Activated CD4-positive, alpha-beta memory T cell treated with anti-CD3 and anti-CD28 coated beads for 36 hours (primary cell): ENCODE data around the gene FAM240B. TPM values are rescaled to one million over a fixed set of nuclear protein-coding genes. Genes with fewer than 3 reads are reported as not detected.

Experiments
- CTCF ChIA-PET: fragments of 350-600 bp; sonication (Branson Sonifier 250); formaldehyde crosslinking; loops from one replicate; lab custom pipeline; 2021; ENCODE audit warnings: antibody characterized with exemption, inconsistent platforms; lab: Charles Lee
- POLR2A ChIA-PET: fragments of 350-600 bp; sonication (Branson Sonifier 250); formaldehyde crosslinking; loops from one replicate; lab custom pipeline; 2021; ENCODE audit warnings: antibody characterized with exemption; lab: Charles Lee
- DNase-seq: peaks from one replicate; pipeline ENCODE4 v3.0.0-alpha.2; 2020
- H3K27ac Mint-ChIP-seq: one replicate; pipeline ENCODE4 v1.8.0; 2021; ENCODE audit warnings: mixed read lengths
- H3K27me3 Mint-ChIP-seq: one replicate; pipeline ENCODE4 v1.8.0; 2021; ENCODE audit warnings: mixed read lengths
- H3K36me3 Mint-ChIP-seq: one replicate; pipeline ENCODE4 v1.8.0; 2021; ENCODE audit warnings: mixed read lengths
- H3K4me1 Mint-ChIP-seq: one replicate; pipeline ENCODE4 v1.8.0; 2021; ENCODE audit warnings: low read depth, mixed read lengths
- H3K4me3 Mint-ChIP-seq: one replicate; pipeline ENCODE4 v1.8.0; 2021; ENCODE audit warnings: mild to moderate bottlenecking, mixed read lengths
- H3K9me3 Mint-ChIP-seq: one replicate; pipeline ENCODE4 v1.8.0; 2021; ENCODE audit warnings: mixed read lengths
- intact Hi-C: fragments of 100-400 bp; cut with micrococcal nuclease; formaldehyde crosslinking; loops from one replicate; pipeline ENCODE4 v1.15.1; 2023
- total RNA-seq, 2 experiments: library from RNA; stranded (reverse); gene quantifications; one replicate each; pipeline ENCODE4 v1.2.3, GENCODE V29; 2021

Gene FAM240B
- total RNA-seq, 2 experiments from 2014 or later: not detected

- DNase-seq: no peak
- intact Hi-C loops: no loop called here
- no peak overlapping the region for H3K27ac Mint-ChIP-seq
- H3K27me3 Mint-ChIP-seq: peaks cover 20% of the 10 kb centered on the region
- H3K4me1 Mint-ChIP-seq: no peaks in the 10 kb centered on the region
- no peaks in the 10 kb centered on the region for H3K9me3 Mint-ChIP-seq
- no peaks in the 10 kb centered on the region for H3K36me3 Mint-ChIP-seq
- POLR2A ChIA-PET: no interaction called here
- CTCF ChIA-PET: no interaction called here
- H3K4me3 Mint-ChIP-seq: no peak overlapping the region
Measured at GRCh38 chr9:38656896-38657295, 63.0 kb downstream of the FAM240B start.

DNA sequence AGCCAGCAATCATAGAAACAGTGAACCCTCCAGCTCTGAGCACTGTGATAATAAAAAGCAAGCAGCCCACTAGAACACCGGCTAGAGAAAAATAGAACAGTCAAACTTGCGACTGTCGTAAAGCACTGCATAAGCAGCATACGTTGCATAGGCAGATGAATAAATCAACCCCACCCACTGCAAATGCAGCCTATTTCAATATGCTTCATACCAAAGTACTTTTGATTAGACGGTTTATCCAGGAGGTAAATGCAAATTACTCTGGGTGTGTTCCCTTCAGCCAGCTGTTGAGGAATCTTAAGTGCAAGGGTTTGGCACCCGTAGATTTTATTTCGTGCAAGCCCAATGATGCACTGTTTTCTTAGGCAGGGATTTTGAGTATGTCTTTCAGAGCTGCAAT lies 67.4 kb downstream of the FAM240B start:
- Mint-ChIP-seq H3K27ac (no peak overlapping the region), H3K9me3 (no peaks in the 10 kb centered on the region)
- CTCF ChIA-PET: no interaction called here

GRCh38 chr9:38652044-38652443 lies 67.9 kb downstream of the FAM240B start:
- intact Hi-C loops: no loop called here
- Mint-ChIP-seq H3K27me3 (peaks cover 14% of the 10 kb centered on the region), H3K27ac (no peak overlapping the region), H3K9me3 (no peaks in the 10 kb centered on the region), H3K4me1 (no peaks in the 10 kb centered on the region), H3K4me3 (no peak overlapping the region), H3K36me3 (no peaks in the 10 kb centered on the region)
- ChIA-PET CTCF (no interaction called here), POLR2A (no interaction called here)
- DNase-seq: no peak

More for the DNA sequence above, 67.4 kb downstream of the FAM240B start:
- POLR2A ChIA-PET: no interaction called here
- H3K36me3 Mint-ChIP-seq: no peaks in the 10 kb centered on the region
- peaks cover 18% of the 10 kb centered on the region for H3K27me3 Mint-ChIP-seq
- H3K4me1 Mint-ChIP-seq: no peaks in the 10 kb centered on the region
- H3K4me3 Mint-ChIP-seq: no peak overlapping the region
- intact Hi-C loops: no loop called here
- DNase-seq: no peak

- Mint-ChIP-seq H3K27ac (no peak overlapping the region), H3K4me3 (no peak overlapping the region), H3K9me3 (no peaks in the 10 kb centered on the region), H3K36me3 (no peaks in the 10 kb centered on the region), H3K27me3 (peaks cover 13% of the 10 kb centered on the region), H3K4me1 (no peaks in the 10 kb centered on the region)
- ChIA-PET POLR2A (no interaction called here), CTCF (no interaction called here)
- DNase-seq: no peak
- intact Hi-C loops: no loop called here
Measured at GRCh38 chr9:38651400-38652042, 68.4 kb downstream of the FAM240B start.

- intact Hi-C loops: no loop called here
- ChIA-PET POLR2A (no interaction called here), CTCF (no interaction called here)
- no peaks in the 10 kb centered on the region for H3K36me3 Mint-ChIP-seq
- H3K27ac Mint-ChIP-seq: no peak overlapping the region
- no peaks in the 10 kb centered on the region for H3K4me1 Mint-ChIP-seq
- H3K4me3 Mint-ChIP-seq: no peak overlapping the region
- H3K9me3 Mint-ChIP-seq: no peaks in the 10 kb centered on the region
- DNase-seq: no peak
- H3K27me3 Mint-ChIP-seq: peaks cover 13% of the 10 kb centered on the region
Measured at GRCh38 chr9:38650564-38650963, 69.4 kb downstream of the FAM240B start.

- Mint-ChIP-seq H3K27ac (no peak overlapping the region), H3K27me3 (peaks cover 10% of the 10 kb centered on the region), H3K36me3 (no peaks in the 10 kb centered on the region), H3K4me3 (no peak overlapping the region), H3K4me1 (no peaks in the 10 kb centered on the region), H3K9me3 (no peaks in the 10 kb centered on the region)
- no peak for DNase-seq
- ChIA-PET CTCF (no interaction called here), POLR2A (no interaction called here)
- intact Hi-C loops: no loop called here
Measured at GRCh38 chr9:38649731-38650363, 70.1 kb downstream of the FAM240B start.

- no peaks in the 10 kb centered on the region for H3K4me1 Mint-ChIP-seq
- H3K36me3 Mint-ChIP-seq: no peaks in the 10 kb centered on the region
- peaks cover 8% of the 10 kb centered on the region for H3K27me3 Mint-ChIP-seq
- H3K4me3 Mint-ChIP-seq: no peak overlapping the region
- no peaks in the 10 kb centered on the region for H3K9me3 Mint-ChIP-seq
- ChIA-PET CTCF (no interaction called here), POLR2A (interaction anchor here (0.6 kb wide), 1 partner anchor 248 kb away, joined by 4 read pairs; no protein-coding TSS in a partner anchor)
- no peak for DNase-seq
- intact Hi-C loops: no loop called here
- no peak overlapping the region for H3K27ac Mint-ChIP-seq
Measured at GRCh38 chr9:38644601-38645000, 75.3 kb downstream of the FAM240B start.

Other genes starting within 250 kb of the FAM240B start
- 1 to 10 TPM; 8.3 to 8.6 TPM for gene ANKRD18A, start 99.5 kb downstream of the FAM240B start, total RNA-seq